GM19395 (cell line): ENCODE data around the gene MSANTD2.
A peak's percentile ranks its signal among the peaks of the same experiment; 100 is the strongest.
"Not testable (repeated sequence)": the region's sequence is repeated elsewhere in the genome, so short reads cannot be mapped to it uniquely, and the experiment has no call there.

Source experiments
- ATAC-seq: cut with Tn5 transposase; IDR thresholded peaks from one replicate; pipeline ENCODE4 v1.9.1; 2021; ENCODE audit warnings: mild to moderate bottlenecking, moderate library complexity; ENCODE audit not compliant: unreplicated experiment

Gene MSANTD2

DNA sequence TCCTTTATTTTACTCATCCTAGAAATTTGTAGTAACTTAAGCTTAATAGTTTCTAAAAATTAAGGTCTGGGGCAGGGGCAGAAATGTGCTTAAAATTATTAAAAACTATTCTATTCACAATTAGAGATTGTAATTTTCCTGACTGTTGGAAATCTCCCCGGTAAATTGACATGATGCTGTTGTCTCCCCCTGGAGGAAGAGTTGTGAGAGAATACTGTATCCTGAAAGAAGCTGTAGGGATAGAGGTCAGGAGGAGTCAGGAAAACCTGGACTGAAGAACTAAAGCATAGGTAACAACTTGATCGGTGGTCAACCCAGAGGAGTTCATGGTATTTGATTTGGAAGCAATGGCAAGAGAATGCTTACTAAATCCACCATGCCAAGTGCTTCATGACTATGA lies 21.9 kb downstream of the MSANTD2 start:
- no peak for ATAC-seq

DNA sequence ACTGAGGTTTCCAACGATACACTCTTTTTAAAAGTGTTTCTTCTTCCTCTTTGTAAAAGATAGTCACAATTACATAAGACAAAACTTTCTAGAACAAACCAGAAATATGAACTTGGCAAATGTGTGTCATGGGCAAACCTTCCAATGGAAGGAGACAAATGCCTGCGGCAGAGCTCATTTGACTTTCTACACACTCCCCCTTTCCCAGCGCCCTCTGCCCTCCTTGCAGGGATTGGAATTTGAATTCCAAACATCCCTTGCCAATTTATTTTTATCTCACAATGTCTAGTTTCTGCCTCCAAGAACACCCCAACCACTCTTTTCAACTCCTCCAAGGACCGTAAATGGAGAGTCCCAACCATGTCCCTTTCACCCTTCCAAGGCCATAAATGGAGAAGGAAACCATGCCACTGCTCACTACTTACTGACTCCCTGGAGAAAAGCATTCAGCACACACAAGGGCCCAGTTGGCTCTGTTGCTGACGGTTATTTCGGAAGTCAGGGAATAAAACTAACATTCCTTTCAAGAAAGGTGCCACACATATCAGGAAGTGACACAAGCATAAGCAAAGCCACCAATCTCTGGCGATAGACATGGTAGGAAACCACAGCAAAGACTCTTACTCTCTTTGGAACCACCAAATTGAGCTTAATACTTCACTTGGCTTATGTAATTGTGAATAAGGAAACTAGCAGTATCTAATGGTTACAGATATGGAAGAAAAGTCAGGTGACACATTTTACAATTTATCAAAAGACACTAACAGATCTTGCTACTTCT lies 23.2 kb downstream of the MSANTD2 start:
- ATAC-seq, result no peak

DNA sequence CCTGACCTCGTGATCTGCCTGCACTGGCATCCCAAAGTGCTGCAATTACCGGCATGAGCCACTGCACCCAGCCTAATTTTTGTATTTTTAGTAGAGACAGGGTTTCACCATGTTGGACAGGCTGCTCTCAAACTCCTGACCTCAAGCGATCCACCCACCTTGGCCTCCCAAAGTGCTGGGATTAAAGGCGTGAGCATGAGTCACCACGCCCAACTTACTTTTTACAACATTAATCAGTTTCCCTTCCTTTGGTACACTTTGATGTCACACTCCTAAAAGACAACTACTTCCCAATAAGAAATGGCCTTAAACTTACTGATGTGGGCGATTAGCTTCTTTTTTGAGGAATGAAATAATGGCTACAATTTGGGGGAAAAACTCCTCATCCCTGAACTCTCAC lies 29.2 kb downstream of the MSANTD2 start:
- not testable (repeated sequence) for ATAC-seq

DNA sequence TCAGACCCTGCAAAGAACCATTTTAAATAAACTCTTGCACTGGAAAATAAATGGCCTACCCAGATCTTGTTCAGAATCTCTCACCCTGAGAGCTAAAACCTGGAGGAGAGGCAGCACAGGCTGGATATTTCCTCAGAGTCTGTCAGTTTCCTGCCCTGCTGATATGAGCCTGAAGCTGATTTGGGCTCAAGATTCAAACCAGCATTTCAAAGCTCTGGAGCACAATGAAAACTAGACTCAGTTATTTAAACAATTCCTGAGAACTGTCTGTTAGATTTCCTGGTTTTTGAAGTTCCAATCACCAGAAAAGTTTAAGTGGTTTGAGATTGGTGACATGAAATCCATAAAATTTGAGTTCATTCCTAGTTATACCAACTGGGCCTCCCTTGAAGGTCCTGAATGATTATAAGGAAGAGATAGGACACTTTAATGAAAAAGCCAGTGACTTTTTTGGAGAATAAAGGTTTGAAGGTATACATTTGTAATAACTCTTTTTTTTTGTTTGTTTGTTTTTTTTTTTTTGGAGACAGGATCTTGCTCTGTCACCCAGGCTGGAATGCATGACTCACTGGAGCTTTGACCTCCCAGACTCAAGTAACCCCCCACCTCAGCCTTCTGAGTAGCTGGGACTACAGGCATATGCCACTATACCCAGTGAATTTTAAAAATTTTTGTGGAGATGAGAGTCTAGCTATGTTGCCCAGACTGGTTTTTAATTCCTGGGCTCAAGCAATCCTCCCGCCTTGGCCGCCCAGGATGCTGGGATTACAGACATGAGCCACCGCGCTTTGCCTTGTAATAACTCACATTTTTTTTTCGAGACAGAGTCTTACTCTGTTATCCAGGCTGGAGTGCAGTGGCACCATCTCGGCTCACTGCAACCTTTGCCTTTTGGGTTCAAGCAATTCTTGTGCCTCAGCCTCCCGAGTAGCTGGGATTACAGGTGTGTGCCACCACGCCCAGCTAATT lies 30.1 kb downstream of the MSANTD2 start:
- no peak for ATAC-seq

DNA sequence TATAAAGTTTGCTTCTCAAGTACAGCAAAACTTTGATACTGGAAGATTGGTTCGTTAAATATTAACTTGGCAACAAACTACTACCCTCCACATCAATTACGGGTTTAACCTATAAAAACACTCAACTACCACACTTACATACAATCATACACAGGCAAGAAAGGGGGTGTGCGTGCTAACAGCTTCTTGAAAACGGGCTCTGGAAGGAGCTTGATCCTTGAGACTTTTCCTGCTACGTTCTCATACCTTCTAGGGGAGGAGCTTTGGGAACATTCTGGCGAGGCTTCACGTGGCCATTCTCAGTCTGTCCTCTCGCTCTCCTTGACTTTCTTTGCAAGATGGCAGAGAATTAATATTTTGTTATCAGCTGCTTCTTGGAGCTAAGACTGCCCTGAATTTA lies 31.3 kb downstream of the MSANTD2 start:
- no peak for ATAC-seq

DNA sequence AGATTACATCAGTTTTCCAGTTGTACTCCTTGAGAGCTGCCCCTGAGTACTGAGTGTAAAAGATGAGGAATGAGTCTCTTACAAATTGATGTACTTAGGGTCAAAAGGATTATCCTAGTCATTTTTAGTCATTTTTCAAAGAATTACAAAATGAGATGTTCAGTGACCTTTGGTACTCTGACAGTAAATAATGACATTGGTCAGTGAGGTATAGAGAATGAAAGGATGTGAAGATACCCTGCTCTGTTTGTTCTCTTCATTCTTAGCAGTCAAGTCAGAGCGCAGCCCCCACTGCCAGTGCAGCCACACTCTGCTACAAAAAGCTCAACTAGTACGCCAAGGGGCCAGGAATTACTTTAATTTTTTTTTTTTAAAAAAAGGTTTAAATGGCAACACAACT lies 34.0 kb downstream of the MSANTD2 start:
- ATAC-seq, result no peak

DNA sequence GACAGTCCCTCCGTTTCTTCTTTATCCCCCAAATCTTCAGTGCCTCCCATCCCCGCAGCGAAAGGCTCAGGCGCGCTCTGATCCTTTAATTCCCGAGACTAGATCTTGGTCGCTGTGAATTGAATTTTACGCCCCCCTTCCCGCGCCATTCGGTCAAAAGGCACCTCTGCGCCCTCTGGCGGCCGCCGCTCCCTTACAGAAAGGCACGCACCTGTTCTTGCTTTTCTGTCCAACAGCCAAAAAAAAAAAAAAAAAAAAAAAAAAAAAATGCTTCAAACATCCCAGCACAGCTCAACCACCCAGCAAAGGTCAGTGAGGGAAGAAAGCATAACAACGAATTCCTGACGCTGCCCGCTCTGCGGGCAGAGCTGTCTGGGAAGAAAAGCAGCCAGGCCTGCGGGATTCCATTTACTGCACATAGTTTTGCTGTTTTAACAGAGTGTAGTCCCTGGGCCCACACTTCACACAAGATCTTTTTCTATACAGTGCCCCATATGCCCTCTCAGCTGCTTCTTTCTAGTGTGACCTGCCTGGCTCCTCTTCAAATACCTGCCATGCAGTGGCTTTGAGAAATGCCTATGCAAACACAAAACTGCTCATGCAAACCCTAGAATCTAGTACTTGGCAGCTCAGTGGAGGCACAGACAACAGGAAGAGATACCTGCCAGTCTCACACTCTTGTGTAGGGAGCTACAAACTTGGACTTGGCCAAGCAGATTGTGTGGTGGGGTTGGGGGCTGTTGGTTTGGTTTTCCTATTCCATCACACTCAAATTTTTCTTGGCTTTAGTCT lies 36.9 kb downstream of the MSANTD2 start:
- peak; percentile 29 for ATAC-seq

DNA sequence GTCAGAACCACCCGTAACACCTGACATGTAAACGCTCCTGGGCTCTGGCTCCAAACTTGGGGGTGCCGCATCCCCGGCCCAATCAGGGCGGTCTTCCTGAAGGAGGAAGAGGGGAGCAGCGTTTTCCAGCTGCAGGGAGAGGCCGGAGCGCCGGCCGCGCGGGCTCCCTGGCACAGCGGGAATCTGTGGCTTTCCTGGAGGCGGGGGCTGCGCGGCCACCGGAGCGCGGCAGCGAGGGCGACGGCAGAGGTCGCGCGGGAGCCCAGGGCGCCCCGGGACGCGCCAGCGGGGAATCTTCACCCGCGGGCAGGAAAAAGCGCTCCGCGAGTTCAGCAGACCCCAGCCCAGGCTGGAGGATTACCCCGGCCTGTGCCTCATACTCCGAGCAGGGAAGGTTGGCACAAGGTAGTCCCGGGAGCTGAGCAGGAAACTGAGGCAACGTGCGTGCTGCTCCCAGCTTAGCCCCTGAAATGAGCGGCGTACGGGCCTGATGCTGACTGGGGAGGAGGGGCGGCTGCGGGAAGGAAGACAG lies 37.5 kb downstream of the MSANTD2 start:
- ATAC-seq, result peak; percentile 16

DNA sequence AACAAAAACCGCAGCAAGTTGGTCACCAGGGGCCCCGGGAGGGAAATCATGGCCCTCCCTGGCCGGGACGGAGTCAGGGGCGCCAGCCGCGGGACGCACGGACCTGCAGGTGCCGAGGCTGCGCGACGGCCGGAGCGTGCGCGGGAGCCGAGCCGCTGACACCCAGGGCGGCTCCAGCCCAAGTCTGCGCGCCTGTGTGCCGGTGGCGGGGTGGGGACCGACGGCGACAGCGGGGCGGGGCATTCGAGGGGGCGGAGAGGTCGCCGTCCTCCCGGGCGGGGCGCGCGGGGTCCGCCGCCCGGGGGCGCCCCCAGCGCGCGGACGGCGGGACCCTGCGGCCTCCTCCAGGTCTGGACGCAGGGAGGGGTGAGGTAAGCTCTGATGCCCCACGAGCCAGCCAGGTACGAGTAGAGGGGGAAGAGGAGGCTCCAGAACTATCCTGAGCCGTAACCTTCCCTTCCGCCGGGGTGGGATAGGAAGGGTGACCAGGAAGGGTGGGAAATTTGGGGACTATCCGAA lies 38.0 kb downstream of the MSANTD2 start, which contains the start of gene ESAM:
Gene ESAM, minus strand, starts transcription at position 186 of the 519 bp plus-strand sequence. Its CDS starts 136 bp downstream, at position 50.
- ATAC-seq, result peak; percentile 56

DNA sequence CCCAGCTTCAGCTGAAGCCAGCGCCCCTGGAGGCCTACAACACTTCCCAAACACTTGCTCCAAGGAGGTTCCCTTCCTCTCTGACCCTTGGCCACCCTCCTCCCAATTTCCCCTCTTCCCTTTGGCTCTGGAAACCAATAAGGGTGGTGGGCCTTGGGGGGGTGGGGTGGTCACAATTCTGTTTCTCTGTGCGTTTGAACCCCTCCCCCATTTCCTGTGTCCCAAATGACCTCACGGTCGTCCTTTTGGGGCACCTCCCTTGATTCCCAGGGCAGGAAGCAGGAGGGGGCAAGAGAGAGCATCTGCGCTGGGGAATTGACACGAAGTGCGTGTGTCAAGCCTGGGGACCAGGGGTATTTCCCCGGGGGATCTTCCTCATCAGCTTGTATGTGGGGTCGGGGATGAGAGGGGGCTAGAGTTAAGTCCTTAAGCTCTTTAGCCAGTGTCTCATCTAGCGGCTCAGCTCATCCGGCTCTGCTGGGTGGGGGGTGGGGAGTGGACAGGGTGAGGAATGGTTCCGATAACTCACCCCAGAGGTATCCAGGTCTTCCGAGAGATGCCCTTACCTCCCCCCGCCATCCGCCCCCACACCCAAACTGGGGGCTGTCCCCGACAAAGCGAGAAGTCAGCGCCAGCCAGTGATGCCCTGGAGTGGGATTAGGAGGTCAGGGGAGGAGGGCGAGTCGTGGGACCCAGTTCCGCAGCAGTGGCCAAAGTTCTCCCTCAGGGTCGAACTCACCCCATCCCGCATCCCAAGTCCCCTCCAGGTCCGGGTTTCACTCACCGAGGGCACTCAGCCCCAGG lies 38.7 kb downstream of the MSANTD2 start:
- ATAC-seq, result no peak

DNA sequence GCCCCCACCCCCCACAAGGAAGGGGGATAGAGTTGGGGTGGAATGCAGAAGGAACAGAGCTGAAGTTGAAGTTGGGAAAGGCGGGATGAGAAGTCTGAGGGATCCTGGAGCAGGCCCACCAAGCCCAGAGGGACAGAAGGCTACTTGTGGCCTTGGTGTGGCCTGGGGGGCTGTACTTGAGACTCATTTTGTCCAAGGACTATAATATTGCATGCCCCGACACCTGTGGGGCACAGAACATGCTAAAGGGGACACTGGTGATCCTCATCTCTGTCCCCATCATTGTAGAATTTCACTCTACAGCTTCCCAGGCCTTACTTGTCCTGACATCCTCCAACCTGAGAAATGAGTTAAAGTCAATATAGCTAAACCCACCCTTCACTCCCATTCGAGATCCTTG lies 39.4 kb downstream of the MSANTD2 start:
- no peak for ATAC-seq

DNA sequence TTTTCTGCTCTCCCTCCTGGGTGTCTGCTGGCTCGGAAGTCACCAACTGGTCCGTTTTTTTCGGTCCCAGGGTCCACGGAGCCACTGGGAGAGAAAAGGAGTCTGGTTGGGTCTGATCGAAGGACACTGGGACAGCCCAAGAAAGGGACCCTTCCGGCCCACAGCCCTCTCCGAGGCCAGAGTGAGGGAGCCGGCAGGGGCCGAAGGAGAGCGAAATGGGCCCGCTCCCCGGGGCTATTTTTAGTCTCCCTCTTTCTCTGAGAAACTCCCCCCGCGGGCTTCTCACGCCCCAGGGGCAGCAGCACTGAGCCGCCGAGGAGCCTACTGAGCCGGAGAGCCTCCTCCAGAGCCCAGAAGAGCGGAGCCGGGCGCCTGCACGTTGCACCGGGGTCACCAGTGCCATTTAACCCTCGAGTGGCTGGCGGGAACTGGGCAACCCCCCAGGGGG lies 40.0 kb downstream of the MSANTD2 start:
- ATAC-seq, result peak; percentile 33

DNA sequence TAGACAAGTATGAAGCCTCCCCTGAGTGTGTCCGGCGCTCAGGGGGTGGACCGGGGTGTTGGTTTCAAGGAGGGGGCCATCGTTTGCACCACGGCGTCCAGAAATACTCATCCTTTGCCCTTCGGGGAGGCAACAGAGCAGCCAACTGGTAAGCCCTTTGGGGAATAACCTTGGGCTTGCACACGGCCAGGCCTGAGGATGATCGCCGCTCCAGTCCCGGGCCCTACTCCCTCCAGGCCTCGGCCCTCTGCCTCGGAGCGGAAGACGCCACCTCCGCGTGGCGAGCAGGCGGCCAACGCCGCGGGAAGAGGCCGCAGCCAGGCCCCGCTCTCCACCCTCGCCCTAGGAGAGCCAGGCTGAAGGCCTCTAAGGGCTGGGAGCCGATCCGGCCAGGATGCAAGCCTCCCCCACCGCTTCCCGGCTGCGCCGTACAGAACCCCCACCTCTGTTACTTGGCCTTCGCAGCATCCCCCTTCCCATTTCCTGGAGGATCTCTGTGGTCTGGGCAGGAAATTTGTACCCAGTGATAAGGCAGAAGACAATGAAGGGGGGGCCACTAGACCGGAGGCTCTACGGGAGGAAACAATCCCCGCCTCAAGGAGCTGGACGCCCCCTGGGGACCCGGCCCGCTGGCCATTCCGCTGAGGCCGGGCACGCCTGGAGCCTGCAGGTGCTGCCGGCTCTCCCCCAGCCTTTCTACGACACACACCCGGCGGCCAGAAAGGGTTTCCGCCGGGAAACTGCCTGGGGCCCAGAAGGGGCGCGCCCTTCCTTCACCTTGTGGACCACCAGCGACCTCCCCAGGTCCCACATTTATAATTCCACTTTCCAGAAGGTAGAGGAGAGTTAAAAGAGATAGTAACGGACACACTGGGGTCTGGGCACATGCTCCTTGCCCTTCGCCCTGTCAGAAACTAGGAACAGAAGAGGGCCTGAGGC lies 40.7 kb downstream of the MSANTD2 start:
- ATAC-seq, result peak; percentile 13

DNA sequence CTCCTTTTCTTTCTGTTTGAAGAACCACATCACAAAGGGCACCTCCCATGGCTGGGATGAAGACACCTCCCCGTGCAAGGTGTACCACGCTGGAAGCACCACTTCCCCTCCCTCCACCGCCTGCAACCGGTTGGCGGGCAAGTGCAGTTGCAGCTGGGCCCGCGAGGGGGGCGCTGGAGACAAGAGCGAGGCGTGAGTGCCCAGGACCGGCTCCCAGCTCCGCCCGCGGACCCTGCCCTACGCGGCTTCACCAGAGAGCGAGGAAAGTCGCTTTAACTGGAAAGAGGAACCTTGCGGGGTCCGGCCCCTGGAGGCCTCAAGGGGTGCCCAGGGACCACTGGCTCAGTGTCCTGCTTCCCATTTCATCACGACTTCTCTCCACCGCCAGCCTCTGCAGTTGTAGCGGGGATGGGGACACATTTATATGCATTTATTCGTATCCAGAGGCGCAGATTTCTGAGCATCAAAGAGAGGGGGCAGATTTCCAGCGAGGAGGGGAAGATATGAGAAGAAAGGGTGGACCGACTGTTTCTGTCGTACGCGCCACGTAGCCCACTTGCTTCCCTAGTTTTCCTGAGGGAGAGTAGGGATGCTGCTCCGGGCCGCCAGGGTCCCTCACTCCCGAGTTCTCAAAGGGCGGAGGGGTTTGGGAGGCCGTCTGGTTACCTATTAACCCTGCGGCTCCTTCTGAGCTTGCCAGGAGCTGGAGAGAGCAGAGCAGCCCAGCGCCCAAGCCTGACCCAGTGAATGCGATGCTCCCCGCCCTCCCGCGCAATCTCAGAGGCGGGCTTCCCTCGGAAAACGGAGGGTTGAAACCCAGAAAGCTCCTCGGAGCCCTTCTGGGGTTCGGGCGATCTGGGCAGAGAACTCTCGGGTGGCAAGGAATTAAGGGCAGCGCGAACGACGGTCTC lies 41.6 kb downstream of the MSANTD2 start:
- peak; percentile 47 for ATAC-seq

DNA sequence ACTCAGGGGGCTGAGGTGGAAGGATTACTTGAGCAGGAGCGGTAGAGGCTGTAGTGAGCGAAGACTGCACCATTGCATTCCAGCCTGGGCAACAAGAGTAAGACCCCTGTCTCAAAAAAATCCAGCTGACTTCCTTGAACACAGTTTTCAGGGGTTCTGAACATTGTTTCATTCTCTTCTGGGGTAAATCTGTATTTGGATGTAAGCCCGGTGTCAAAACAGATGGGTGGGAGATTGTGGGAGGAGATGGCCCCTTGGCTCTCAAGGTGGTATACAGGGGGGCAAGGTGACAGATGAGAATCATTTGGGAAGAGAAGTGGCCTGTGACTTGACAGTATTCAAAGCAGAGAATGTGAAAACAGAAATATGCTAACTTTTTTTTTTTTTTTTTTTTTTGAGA lies 42.9 kb downstream of the MSANTD2 start:
- no peak for ATAC-seq

DNA sequence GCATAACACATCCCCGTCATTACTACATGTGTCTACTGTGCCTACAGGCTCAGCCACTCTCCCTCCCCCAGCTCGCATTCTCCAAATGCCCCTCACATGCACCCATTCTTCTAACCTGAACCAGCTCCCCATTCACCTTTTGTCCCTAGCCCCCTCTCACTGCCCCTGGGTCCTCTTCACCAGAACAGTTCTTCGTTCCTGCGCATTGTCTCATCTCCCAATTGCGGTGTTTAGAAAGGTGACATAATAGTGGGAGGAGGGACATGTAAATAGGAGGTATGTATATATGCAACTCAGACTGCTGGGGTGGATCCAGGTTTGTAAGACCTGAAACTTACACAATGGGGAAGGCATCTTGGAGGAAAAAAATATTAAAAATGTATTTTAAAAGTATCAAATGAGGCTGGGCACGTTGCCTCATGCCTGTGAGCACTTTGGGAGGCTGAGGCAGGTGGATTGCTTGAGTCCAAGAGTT lies 43.4 kb downstream of the MSANTD2 start:
- no peak for ATAC-seq

DNA sequence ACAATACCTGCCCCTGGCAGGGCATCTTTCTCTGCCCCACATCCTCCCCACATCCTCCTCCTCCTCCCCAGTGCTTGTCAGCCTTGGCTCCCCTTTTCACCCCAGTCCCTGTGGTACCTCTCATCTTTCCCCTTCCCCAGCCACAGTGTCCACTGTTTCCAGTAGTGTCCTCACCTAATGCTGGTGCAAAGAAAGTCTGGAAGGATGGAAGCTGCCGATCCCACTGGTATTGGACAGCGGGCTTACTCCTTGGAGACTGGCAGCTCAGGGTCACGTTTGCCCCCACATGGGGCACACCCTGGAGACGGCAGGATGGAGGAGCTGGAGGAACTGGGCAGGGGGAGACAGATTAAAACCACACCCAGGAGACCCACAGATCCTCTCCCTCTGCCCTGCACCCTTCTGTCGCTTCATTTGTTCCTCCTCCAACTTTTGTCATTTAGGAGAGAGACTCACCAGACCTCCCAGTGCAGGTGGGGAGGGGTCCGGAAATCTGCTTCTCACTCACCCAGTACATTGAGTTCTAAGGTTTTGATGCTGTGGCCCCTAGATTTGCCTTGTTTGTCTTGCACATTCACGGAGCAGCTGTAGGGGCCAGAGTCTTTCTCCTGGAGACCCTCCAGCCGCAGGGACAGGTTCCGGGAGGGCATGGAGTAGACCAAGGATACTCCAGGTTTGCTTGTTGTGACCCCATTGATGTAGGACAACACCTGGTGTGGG lies 44.0 kb downstream of the MSANTD2 start:
- ATAC-seq, result no peak
